Lower leg skin (tissue), 4 donors: ENCODE results near the gene INO80D. TPM values are rescaled to one million over a fixed set of nuclear protein-coding genes. Genes with fewer than 3 reads are reported as not detected.
A peak's percentile ranks its signal among the peaks of the same experiment; 100 is the strongest.
"Not testable (repeated sequence)": the region's sequence is repeated elsewhere in the genome, so short reads cannot be mapped to it uniquely, and the experiment has no call there.

Experiments used
- DNase-seq, 2 donors: peaks; one replicate each; pipeline ENCODE4 v3.0.0-alpha.2; 2019; ENCODE audit warnings: low spot score in 2 of 2
- H3K4me3 ChIP-seq: fragments of 200-600 bp; sonication (generic); 2 replicates; pipeline ENCODE4 v1.5.1; 2017; ENCODE audit warnings: mild to moderate bottlenecking, low read depth; ENCODE audit not compliant: poor library complexity, severe bottlenecking
- CTCF ChIP-seq, 3 donors: fragments of 450-650 bp; IDR thresholded peaks; one replicate each; pipeline ENCODE4 v1.5.1; 2016; ENCODE audit warnings: antibody characterized with exemption in 3 of 3, mild to moderate bottlenecking in 3 of 3, moderate library complexity in 2 of 3
- POLR2A ChIP-seq, 2 donors: fragments of 450-650 bp; IDR thresholded peaks; one replicate each; pipeline ENCODE4 v1.6.1; 2016 to 2017; ENCODE audit warnings: antibody characterized with exemption in 2 of 2, mild to moderate bottlenecking in 1 of 2, moderate library complexity in 1 of 2
- WGBS, 2 donors: methylation state at CpG; one replicate each; pipeline ENCODE4 v1.1.5; 2018; 5-methylcytosine and 5-hydroxymethylcytosine counted together
- intact Hi-C: fragments of 100-400 bp; cut with DNase I; formaldehyde crosslinking; loops from one replicate; pipeline ENCODE4 v1.15.0; 2023; ENCODE audit warnings: low total_unique reads
- total RNA-seq, 4 donors: library from RNA; depleted of rRNA; stranded (reverse); fragments of >200 nt; gene quantifications; one replicate each; pipeline ENCODE4 v1.1.0, GENCODE V29; 2016

The INO80D gene, protein sequence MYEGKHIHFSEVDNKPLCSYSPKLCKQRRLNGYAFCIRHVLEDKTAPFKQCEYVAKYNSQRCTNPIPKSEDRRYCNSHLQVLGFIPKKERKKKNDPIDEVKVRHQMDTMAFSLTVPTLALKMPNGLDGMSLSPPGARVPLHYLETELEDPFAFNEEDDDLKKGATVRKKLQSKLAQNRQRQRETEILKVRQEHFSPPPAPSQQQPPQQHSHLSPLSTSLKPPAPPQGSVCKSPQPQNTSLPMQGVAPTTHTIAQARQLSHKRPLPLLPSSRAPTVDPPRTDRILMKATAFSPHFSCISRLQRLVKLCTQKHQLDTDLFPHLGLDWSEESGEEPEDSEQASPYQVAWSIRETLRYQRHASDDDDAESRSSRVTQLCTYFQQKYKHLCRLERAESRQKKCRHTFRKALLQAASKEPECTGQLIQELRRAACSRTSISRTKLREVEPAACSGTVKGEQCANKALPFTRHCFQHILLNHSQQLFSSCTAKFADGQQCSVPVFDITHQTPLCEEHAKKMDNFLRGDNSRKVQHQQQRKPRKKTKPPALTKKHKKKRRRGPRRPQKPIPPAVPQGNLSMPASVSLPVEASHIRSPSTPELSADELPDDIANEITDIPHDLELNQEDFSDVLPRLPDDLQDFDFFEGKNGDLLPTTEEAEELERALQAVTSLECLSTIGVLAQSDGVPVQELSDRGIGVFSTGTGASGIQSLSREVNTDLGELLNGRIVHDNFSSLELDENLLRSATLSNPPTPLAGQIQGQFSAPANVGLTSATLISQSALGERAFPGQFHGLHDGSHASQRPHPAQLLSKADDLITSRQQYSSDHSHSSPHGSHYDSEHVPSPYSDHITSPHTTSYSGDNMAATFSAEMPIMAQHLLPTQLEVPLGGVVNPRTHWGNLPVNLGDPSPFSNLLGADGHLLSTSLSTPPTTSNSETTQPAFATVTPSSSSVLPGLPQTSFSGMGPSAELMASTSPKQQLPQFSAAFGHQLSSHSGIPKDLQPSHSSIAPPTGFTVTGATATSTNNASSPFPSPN
- 10 to 100 TPM; 13.4 to 28.7 (median 24.4) TPM for total RNA-seq

GRCh38 chr2:206085742-206086445 is at the start of gene INO80D:
Gene INO80D, minus strand, starts transcription at chr2:206086174. Its CDS starts 23,158 bp downstream, at chr2:206063016.
- intact Hi-C loops, result no loop called here

DNA sequence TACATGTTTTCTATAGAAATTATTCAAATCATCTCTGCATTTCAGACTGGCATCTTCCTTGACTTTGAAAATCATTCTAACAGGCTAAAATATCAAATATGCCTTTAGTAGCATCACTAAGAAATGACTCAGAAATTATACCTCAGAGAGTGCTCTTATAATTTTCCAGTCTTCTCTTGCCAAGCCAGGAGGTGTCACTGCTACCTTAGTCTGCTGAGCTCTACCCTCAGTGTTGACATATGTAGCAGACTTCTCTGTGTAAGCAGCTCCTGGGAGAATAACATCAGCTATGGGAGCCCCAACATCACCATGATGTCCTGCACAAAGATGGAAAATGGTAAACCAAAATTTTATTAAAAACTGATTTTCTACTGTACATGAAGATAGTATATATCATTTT is 41.7 kb upstream of the INO80D start:
- TF ChIP-seq CTCF (IDR thresholded peaks at IDR 0.05) (no peak), POLR2A (IDR thresholded peaks at IDR 0.05) (no peak)
- no peak overlapping the region for H3K4me3 ChIP-seq
- no peak for DNase-seq
- intact Hi-C loops, result no loop called here

More at GRCh38 chr2:206085742-206086445, at the start of gene INO80D:
- peak within 1 kb of the TSS; percentile 89 for H3K4me3 ChIP-seq
- WGBS, 2 donors, result 1% methylated on average over 19 to 25 of the region's 39 CpGs
- DNase-seq, result peak; percentile 75 to 94
- TF ChIP-seq CTCF (IDR thresholded peaks at IDR 0.05) (peak in 1 of 3 donors; percentile 46), POLR2A (IDR thresholded peaks at IDR 0.05) (no peak)

DNA sequence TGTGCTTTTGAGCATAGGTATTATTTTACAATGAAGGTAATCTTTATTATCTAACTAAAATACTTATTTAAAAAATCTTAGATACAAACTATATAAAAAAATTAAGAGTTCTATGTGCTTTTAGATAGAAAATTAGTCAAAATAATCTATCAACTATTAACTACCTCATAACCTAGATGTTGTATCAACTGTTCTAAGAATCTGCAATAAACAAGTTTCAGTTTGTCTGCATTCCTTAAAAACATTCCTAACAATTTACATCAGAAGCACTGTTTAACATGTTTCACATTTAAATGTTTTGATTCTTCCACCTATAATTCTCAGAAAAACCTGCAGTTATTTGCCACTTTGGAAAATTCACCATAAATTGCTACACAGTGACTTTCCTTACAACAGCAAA is 39.9 kb upstream of the INO80D start:
- TF ChIP-seq POLR2A (IDR thresholded peaks at IDR 0.05) (no peak), CTCF (IDR thresholded peaks at IDR 0.05) (no peak)
- intact Hi-C loops, result no loop called here

GRCh38 chr2:206122569-206122968 is 36.6 kb upstream of the INO80D start:
- intact Hi-C loops, H3K4me3 ChIP-seq, DNase-seq: not testable (repeated sequence)
- WGBS, 2 donors, result 92 to 98% methylated on average over 3 of the region's 3 CpGs

More for the DNA sequence above, 39.9 kb upstream of the INO80D start:
- H3K4me3 ChIP-seq, result no peak overlapping the region
- no peak for DNase-seq

GRCh38 chr2:206116278-206116677 is 30.3 kb upstream of the INO80D start:
- no peak for DNase-seq
- no peak overlapping the region for H3K4me3 ChIP-seq
- WGBS, 2 donors, result 90 to 93% methylated on average over 21 of the region's 21 CpGs

More at GRCh38 chr2:206116278-206116677, 30.3 kb upstream of the INO80D start:
- no peak for TF ChIP-seq CTCF (IDR thresholded peaks at IDR 0.05)
- TF ChIP-seq POLR2A (IDR thresholded peaks at IDR 0.05), result no peak
- intact Hi-C loops, result no loop called here
